Raji (cell line): ENCODE results near the gene UQCC3.

Experiments used
- POLR2A ChIP-seq: IDR thresholded peaks from 2 replicates; pipeline ENCODE4 v1.6.1; 2011; ENCODE audit warnings: low read depth, low read length, control low read depth; ENCODE audit not compliant: insufficient read depth

The UQCC3 gene

DNA sequence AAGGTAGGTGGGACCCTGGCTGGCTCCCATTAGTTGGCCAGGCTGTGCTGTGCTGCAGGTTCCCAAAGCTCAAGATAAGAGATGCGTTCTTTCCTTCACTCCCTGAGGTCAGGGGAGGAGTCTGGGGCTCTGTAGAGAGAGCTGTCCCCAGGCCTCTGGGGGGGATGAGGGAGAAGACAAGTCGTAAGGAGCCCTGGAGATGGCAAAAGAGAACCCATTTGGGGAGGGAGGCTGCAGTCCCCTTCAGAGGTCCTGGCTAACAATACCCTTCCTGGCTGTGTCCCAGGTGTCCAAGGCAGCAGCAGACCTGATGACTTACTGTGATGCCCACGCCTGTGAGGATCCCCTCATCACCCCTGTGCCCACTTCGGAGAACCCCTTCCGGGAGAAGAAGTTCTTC is 36.9 kb downstream of the UQCC3 start:
- no peak for TF ChIP-seq POLR2A

DNA sequence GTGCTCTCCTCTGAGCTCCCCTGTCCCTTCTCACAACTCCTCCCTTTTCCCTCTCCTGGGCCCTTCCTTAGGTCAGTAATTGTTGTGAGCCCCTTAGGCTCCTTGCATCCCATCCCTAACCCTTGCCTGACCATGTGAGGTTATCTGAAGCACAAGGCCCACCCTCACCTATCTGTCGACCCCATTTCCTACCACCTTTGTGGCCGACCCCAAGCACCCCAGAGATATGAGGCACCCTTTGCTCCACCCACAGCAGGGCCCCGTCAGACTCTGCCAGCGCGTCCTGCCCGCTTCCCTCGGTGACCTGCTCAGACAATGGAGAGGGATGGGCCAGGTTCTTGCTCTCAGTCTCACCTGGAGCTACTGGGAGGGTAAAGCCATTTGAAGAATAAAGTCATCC is 37.3 kb downstream of the UQCC3 start:
- TF ChIP-seq POLR2A: no peak

DNA sequence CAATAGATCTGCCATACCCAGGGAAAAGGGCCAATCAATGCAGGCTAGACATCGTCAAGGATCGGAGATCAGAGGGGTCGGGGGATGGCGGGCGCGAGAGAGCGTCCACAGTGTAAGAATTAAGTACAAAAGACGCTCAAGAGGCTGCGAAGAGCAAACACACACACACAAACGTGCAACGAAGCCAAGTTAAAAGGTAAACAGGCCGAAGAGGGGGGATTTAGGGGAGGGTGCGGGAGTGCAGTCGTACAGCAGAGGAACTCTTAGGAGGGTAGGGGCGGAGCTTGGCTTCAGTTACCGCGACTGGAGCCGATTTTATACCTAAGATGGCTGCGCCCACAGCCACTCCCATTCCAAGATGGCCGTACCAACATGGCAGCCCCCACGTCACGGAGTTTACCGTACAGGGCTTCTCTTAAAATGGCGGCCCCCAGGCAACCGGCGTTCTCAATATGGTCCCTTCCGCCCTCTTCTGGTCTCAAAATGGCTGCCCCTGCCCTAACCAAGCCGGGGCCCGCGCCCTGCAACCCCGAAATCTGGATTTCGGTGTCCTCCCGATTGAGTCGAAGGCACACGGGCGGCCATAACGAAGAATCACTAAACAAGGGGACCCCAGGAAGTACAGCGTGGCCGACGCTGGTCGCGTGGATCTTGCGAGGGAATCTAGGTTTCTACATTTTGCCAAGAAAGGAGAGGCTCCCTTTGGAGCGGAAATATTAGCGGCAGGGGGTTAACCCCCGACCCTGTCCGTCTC is 38.0 kb downstream of the UQCC3 start:
- peak; percentile 87 for TF ChIP-seq POLR2A

DNA sequence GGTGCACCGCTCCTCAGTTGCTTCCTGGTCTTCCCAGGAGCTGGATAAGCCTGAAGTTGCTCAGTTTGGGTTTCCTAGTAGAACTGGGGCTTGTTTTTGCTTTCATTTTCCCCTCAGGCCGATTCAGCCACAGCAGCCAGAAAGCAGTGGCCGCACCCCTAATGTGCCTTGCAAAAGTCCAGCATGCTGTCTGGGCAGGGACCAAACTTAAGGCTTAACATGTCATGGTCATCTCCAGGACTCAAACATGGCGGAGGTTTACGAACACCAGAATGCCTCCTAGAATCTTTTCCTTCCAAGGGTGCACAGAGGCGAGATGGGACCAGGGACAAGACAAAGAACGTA is 38.5 kb downstream of the UQCC3 start:
- TF ChIP-seq POLR2A: no peak

DNA sequence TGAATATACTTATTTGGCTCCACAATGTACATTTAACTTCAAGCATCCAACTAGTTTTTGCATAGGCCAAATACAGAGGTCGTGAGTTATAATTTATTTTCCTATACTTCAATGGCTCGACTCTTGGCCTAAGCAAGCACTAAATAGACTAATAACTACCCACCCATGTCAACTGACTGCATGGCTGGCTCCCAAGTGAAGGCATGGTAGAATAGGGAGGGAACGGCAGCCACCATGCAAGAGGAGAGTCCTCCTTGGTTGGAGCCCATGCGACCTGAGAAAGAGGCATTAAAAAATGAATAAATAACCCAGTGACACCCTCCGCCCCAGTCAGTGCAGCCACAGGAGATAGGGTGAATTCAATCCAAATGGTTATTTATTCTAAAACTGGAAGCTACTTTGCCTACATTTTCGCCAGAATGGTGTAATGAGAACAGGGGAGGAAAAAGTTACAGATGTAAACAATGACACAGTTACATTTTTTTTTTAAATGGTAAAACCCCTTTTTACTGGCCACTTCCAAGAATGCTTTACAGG is 40.9 kb downstream of the UQCC3 start:
- TF ChIP-seq POLR2A: no peak

DNA sequence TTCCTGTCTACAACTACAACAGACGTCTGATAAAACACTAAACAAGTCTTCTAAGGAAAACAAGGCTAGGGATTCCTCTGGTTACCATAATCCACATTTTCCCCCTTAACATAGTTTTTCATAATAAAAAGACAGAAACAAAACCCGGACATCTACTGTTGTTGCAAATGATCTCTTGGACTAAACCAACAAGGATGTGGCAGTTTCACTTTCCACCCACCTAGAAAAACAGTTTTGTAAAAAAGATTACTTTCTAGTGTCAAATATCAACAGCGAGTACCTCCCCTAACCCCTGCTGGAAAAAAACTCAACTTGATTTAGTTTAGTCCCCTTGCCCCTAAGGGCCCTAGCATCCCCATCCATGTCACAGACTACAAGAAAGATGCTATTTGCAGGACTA is 41.4 kb downstream of the UQCC3 start:
- TF ChIP-seq POLR2A: no peak

DNA sequence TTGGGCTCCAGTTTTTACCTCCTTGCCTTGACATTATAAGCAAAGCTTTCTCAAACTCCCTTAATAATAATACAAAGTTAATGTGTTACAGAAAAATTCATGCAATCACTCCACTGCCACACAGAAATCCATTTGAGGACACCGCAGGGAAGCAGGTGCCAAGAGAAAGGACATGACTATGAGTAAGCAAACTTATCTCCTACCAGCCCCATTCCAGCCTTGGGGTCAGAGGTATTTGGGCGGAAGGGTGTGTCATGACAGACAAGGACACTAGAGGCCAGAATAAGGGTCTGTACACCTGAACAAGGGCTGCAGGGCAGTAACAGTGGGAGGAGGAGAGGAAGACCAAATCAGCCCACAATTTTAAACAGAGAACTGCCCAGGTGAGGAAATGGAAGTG is 41.9 kb downstream of the UQCC3 start:
- no peak for TF ChIP-seq POLR2A

DNA sequence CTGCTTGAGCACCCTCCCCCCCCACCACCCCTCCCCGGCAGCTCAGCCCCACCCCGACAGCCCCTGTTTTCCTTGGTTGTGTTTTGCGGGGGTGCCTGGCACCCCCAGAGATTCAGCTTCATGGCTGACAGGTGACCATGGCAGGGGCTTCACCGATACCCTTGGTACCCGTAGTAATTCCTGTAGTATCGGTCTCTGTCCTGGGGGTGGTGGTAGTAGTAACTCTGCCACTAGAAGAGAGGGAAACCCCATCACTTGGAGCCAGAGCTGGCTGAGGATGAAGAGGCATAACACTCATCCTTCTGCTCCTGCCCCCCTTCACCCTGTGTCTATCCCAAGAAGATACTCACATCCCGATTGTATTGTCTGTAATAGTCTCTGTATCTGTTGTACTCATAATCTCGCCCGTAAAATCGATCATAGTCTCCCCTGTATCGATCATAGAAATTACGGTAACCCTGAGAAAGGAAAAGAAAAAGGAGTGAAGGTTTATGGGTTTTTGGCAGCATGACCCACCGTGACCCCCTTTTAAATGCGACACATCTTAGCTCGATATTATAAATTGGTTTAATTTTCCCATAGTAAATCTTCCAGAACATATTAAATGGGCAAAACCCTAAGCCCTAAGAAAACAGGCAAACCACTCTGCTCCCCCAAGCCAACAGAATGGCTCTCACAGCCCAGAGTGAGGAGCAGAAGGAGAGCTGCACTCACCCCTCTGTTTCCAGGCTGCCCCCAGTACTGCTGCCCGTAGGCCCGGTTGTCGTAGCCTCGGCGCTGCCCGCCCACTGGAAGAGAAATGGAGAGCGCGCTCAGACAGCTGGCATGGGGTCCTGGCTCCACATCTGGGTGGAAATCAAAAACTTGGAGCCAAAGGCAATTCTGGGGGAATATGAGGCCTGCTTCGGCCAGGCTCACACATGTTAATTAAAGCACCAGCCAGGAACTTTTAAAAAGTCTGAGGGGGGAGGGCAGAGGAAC is 44.0 kb downstream of the UQCC3 start:
- TF ChIP-seq POLR2A: no peak

DNA sequence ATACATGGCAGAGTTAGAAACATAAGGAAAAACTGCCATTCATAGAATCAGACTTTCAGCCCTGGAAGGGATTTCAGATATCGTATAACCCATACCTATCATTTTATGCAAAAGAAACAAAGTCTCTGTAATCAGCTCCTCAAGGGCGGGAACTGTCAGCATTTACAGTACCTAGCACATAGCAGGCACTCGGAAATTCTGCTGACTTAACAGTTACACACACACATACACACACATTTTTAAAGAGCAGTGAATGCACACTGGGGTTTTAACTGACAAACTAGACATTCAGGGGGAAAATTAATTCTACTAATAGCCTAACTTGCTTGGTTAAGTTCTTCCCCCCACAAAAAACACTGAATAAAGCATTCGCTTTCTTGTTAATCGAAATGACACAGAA is 44.7 kb downstream of the UQCC3 start:
- no peak for TF ChIP-seq POLR2A

DNA sequence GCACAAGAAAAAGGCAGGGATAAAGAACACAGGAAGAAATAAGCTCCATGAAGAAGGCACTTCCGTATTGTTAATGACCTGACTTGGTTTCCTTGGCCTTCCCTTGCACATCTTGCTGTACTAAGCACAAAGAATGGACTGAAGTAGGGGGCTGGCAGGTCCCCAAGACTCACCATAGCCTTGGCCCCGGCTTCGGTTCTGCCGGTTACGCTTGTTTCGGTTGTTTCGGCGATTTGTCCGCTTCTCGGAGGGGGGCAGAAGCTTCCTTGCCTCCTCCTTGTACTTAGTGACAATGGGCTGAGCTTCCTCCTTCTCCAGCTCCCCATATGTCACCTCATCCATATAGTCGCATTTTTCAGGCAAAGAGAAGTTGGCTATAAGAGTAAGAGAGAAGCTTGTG is 45.3 kb downstream of the UQCC3 start:
- TF ChIP-seq POLR2A: no peak

DNA sequence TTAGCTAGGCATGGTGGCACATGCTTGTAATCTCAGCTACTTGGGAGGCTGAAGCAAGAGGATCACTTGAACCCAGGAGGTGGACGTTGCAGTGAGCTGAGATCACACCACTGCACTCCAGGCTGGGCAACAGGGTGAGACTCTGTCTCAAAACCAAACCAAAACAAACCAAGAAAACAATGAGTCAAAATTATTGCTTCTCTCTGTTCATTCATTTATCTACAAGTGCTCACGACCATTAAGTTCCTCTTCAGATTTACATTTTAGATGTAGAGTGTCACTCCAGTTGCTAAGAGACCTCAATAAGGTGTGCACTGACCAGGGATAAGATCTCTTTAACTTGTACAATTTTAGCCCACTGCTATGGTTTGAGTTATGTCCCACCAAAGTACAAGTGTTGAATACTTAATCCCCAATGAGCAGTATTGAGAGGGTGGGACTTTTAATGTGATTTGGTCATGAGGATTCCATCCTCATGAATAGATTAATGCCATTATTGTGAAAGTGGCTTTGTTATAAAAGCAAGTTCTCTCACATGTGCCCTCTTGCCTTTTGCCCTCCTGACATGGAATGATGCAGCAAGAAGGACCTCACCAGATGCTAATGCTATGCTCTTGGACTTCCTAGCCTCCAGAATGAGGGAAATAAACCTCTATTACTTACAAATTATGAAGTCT is 48.0 kb downstream of the UQCC3 start:
- TF ChIP-seq POLR2A: no peak

DNA sequence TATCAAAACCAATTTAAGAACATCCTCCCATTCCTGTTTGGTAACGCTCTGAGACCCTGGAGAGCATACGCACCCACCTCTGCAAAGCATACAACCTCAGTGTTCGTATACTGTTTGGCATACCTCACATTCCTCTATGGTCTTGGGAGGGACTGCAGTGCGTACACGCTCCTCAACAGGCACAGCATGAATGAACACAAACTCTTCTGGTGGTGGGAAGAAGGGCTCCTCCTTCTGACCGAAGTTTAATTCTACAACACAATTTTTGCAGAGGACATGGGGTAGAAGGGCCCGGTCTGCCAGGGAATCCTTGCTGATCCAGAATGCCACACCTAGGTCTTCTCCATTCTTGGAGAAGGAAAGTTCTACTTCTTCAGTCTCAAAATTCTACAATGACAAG is 50.5 kb downstream of the UQCC3 start:
- no peak for TF ChIP-seq POLR2A
